Aorta (tissue), 5 donors: ENCODE data around the gene QRICH1. TPM values are rescaled to one million over a fixed set of nuclear protein-coding genes. Genes with fewer than 3 reads are reported as not detected.
A peak's percentile ranks its signal among the peaks of the same experiment; 100 is the strongest.

Experiments
- ATAC-seq: fragments of 200-7000 bp; cut with Tn5 transposase; one replicate; pipeline ENCODE4 v1.9.1; 2022; ENCODE audit warnings: moderate library complexity; ENCODE audit not compliant: low FRiP score
- DNase-seq, 2 donors: peaks; one replicate each; pipeline ENCODE4 v3.0.0-alpha.2; 2020
- H3K27ac ChIP-seq, 2 donors: one replicate each; pipeline ENCODE4 v1.5.1; 2013; ENCODE audit warnings: low read length in 2 of 2, mild to moderate bottlenecking in 2 of 2, moderate library complexity in 2 of 2, control low read depth in 1 of 2, inconsistent platforms in 1 of 2, low read depth in 1 of 2
- H3K27me3 ChIP-seq, 2 donors: one replicate each; pipeline ENCODE4 v1.6.1; 2013; ENCODE audit warnings: control low read depth in 1 of 2, low read length in 1 of 2, mild to moderate bottlenecking in 1 of 2, moderate library complexity in 1 of 2; ENCODE audit not compliant: insufficient read depth in 2 of 2, control insufficient read depth in 1 of 2
- H3K36me3 ChIP-seq, 2 donors: one replicate each; pipeline ENCODE4 v1.6.1; 2013; ENCODE audit warnings: control low read depth in 1 of 2, low read length in 1 of 2, mild to moderate bottlenecking in 1 of 2; ENCODE audit not compliant: insufficient read depth in 2 of 2, control insufficient read depth in 1 of 2
- H3K4me1 ChIP-seq, 2 donors: one replicate each; pipeline ENCODE4 v1.6.1; 2013; ENCODE audit warnings: low read length in 2 of 2, control low read depth in 1 of 2, mild to moderate bottlenecking in 1 of 2, moderate library complexity in 1 of 2; ENCODE audit not compliant: insufficient read depth in 2 of 2, control insufficient read depth in 1 of 2
- H3K4me3 ChIP-seq, 2 donors: one replicate each; pipeline ENCODE4 v1.5.1; 2013; ENCODE audit warnings: low read length in 2 of 2, control low read depth in 1 of 2, mild to moderate bottlenecking in 1 of 2
- H3K9me3 ChIP-seq: one replicate; pipeline ENCODE4 v1.6.1; 2013; ENCODE audit warnings: mild to moderate bottlenecking, low read length; ENCODE audit not compliant: control insufficient read depth
- WGBS, 2 donors: extraction: QIAGEN DNeasy Blood & Tissue Kit; methylation state at CpG; one replicate each; pipeline ENCODE4 v1.1.7; 2013; 5-methylcytosine and 5-hydroxymethylcytosine counted together
- intact Hi-C, 2 donors: fragments of 100-400 bp; cut with DNase I; formaldehyde crosslinking; loops; one replicate each; pipeline versions ENCODE4 v1.14.2 to v1.15.0; 2022
- polyA plus RNA-seq, 2 donors: library from polyadenylated mRNA; stranded (reverse); fragments of 200-250 nt; gene quantifications; one replicate each; pipeline ENCODE4 v1.2.3, GENCODE V29; 2013
- total RNA-seq, 2 donors: library from RNA; stranded (reverse); fragmentation: NEBNext Ultra II Directional; extraction: Animal tissue kit (Norgen Biotek cat#: 25700); gene quantifications; one replicate each; pipeline ENCODE4 v1.2.1, GENCODE V29; 2021
- donor health status: healthy with polysubstance abuse.
- donor health status: Bipolar disorder and iron deficiency.
- donor health status: DM: no; HTN: no; CAD: no.
- donor health status: DM: no; HTN: no; CAD: no.
- donor health status: DM: yes; HTN: yes; CAD: no.

The QRICH1 gene
- total and polyA plus RNA-seq, 4 donors, result 8.3 to 103 (median 72.1) TPM

GRCh38 chr3:49132073-49132436 lies 38.2 kb upstream of the QRICH1 start:
- peak overlapping the region in 1 of 2 donors; percentile 68 for H3K27ac ChIP-seq
- no peak for DNase-seq
- ATAC-seq, result no peak
- no peaks in the 10 kb centered on the region for H3K9me3 ChIP-seq
- H3K4me3 ChIP-seq, result peak overlapping the region; percentile 71 to 75
- intact Hi-C loops, result no loop called here
- WGBS, 2 donors, result 14 to 24% methylated on average over 9 of the region's 9 CpGs
- H3K27me3 ChIP-seq, result no peaks in the 10 kb centered on the region
- H3K36me3 ChIP-seq, result no peaks in the 10 kb centered on the region
- H3K4me1 ChIP-seq, result peaks cover 0 to 3% of the 10 kb centered on the region in 2 donors

- Histone ChIP-seq H3K27me3 (no peaks in the 10 kb centered on the region), H3K27ac (peak overlapping the region in 1 of 2 donors; percentile 68), H3K4me3 (peak overlapping the region in 1 of 2 donors; percentile 75), H3K36me3 (no peaks in the 10 kb centered on the region), H3K9me3 (no peaks in the 10 kb centered on the region), H3K4me1 (peaks cover 0 to 3% of the 10 kb centered on the region in 2 donors)
- no peak for ATAC-seq
- no peak for DNase-seq
- intact Hi-C loops, result no loop called here
- WGBS, 2 donors, result 85% methylated on average over 6 of the region's 6 CpGs
Observed at GRCh38 chr3:49131576-49131975, 37.7 kb upstream of the QRICH1 start.

GRCh38 chr3:49131040-49131439 lies 37.2 kb upstream of the QRICH1 start:
- ATAC-seq (no peak), DNase-seq (no peak)
- H3K27ac ChIP-seq, result no peak overlapping the region
- no peaks in the 10 kb centered on the region for H3K36me3 ChIP-seq
- H3K4me1 ChIP-seq, result peaks cover 0 to 3% of the 10 kb centered on the region in 2 donors
- H3K9me3 ChIP-seq, result no peaks in the 10 kb centered on the region
- intact Hi-C loops, result no loop called here
- H3K27me3 ChIP-seq, result no peaks in the 10 kb centered on the region
- H3K4me3 ChIP-seq, result no peak overlapping the region
- WGBS, 2 donors, result 44 to 47% methylated on average over 12 of the region's 12 CpGs

- Histone ChIP-seq H3K27me3 (no peaks in the 10 kb centered on the region), H3K4me1 (no peaks in the 10 kb centered on the region), H3K4me3 (no peak overlapping the region), H3K27ac (no peak overlapping the region), H3K36me3 (peaks cover 0 to 22% of the 10 kb centered on the region in 2 donors), H3K9me3 (no peaks in the 10 kb centered on the region)
- whole genome bisulfite sequencing, 2 donors, result 76 to 78% methylated on average over 14 of the region's 14 CpGs
- no peak for ATAC-seq
- DNase-seq, result no peak
- intact Hi-C loops, result no loop called here
Observed at GRCh38 chr3:49124991-49125670, 31.3 kb upstream of the QRICH1 start.

GRCh38 chr3:49124203-49124602 lies 30.3 kb upstream of the QRICH1 start:
- DNase-seq (no peak), ATAC-seq (no peak)
- Histone ChIP-seq H3K27ac (no peak overlapping the region), H3K9me3 (no peaks in the 10 kb centered on the region), H3K27me3 (no peaks in the 10 kb centered on the region), H3K4me1 (peaks cover 0 to 2% of the 10 kb centered on the region in 2 donors), H3K4me3 (no peak overlapping the region), H3K36me3 (peaks cover 0 to 22% of the 10 kb centered on the region in 2 donors)
- 82 to 83% methylated on average over 7 of the region's 7 CpGs for WGBS, 2 donors
- intact Hi-C loops, result no loop called here

- H3K9me3 ChIP-seq, result no peaks in the 10 kb centered on the region
- H3K36me3 ChIP-seq, result peaks cover 0 to 22% of the 10 kb centered on the region in 2 donors
- H3K4me1 ChIP-seq, result peaks cover 0 to 2% of the 10 kb centered on the region in 2 donors
- no peak overlapping the region for H3K4me3 ChIP-seq
- 91% methylated on average over 16 to 17 of the region's 17 CpGs for WGBS, 2 donors
- H3K27ac ChIP-seq, result no peak overlapping the region
- DNase-seq, result no peak
- no peaks in the 10 kb centered on the region for H3K27me3 ChIP-seq
- intact Hi-C loops, result no loop called here
- no peak for ATAC-seq
Observed at GRCh38 chr3:49123687-49124086, 29.8 kb upstream of the QRICH1 start.

- Histone ChIP-seq H3K4me1 (peaks cover 0 to 2% of the 10 kb centered on the region in 2 donors), H3K4me3 (no peak overlapping the region), H3K27ac (no peak overlapping the region), H3K27me3 (no peaks in the 10 kb centered on the region), H3K9me3 (no peaks in the 10 kb centered on the region), H3K36me3 (peaks cover 0 to 22% of the 10 kb centered on the region in 2 donors)
- WGBS, 2 donors, result 87 to 88% methylated on average over 17 of the region's 17 CpGs
- intact Hi-C loops, result no loop called here
- DNase-seq (no peak), ATAC-seq (no peak)
Observed at GRCh38 chr3:49122886-49123545, 29.1 kb upstream of the QRICH1 start.

GRCh38 chr3:49122451-49122850 lies 28.6 kb upstream of the QRICH1 start:
- Histone ChIP-seq H3K36me3 (peaks cover 0 to 26% of the 10 kb centered on the region in 2 donors), H3K27me3 (no peaks in the 10 kb centered on the region), H3K9me3 (no peaks in the 10 kb centered on the region), H3K27ac (no peak overlapping the region), H3K4me1 (peaks cover 0 to 2% of the 10 kb centered on the region in 2 donors), H3K4me3 (no peak overlapping the region)
- intact Hi-C loops, result no loop called here
- DNase-seq (no peak), ATAC-seq (no peak)
- WGBS, 2 donors, result 82 to 86% methylated on average over 7 of the region's 7 CpGs

- intact Hi-C loops, result no loop called here
- 86 to 90% methylated on average over 12 of the region's 12 CpGs for WGBS, 2 donors
- Histone ChIP-seq H3K27ac (no peak overlapping the region), H3K4me3 (no peak overlapping the region), H3K4me1 (peaks cover 0 to 2% of the 10 kb centered on the region in 2 donors), H3K27me3 (no peaks in the 10 kb centered on the region), H3K9me3 (no peaks in the 10 kb centered on the region), H3K36me3 (peaks cover 0 to 29% of the 10 kb centered on the region in 2 donors)
- DNase-seq (no peak), ATAC-seq (no peak)
Observed at GRCh38 chr3:49122022-49122421, 28.2 kb upstream of the QRICH1 start.
